Stimulated activated naive CD4-positive, alpha-beta T cell (primary cell): ENCODE data around the gene KCNIP4.

Experiments
- DNase-seq, 6 experiments: peaks; one replicate each; lab custom pipeline; 2025; lab: John Stamatoyannopoulos, UW

KCNIP4 gene

GRCh38 chr4:21181716-21182115, 766.9 kb downstream of the KCNIP4 start:
- DNase-seq = no peak

- no peak for DNase-seq
These were observed 770.7 kb downstream of the KCNIP4 start for GRCh38 chr4:21177871-21178270.

GRCh38 chr4:21177092-21177491, 771.5 kb downstream of the KCNIP4 start:
- no peak for DNase-seq

- no peak for DNase-seq
These were observed 780.9 kb downstream of the KCNIP4 start for GRCh38 chr4:21167711-21168110.

- no peak for DNase-seq
These were observed 793.2 kb downstream of the KCNIP4 start for GRCh38 chr4:21155367-21155766.

- DNase-seq = no peak
These were observed 809.2 kb downstream of the KCNIP4 start for GRCh38 chr4:21139327-21139726.

- DNase-seq = no peak
These were observed 812.4 kb downstream of the KCNIP4 start for GRCh38 chr4:21136051-21136630.

GRCh38 chr4:21134994-21135393, 813.6 kb downstream of the KCNIP4 start:
- DNase-seq = no peak

- no peak for DNase-seq
These were observed 818.0 kb downstream of the KCNIP4 start for GRCh38 chr4:21130606-21131005.

- DNase-seq = no peak
These were observed 822.5 kb downstream of the KCNIP4 start for GRCh38 chr4:21126014-21126512.

GRCh38 chr4:21118301-21118700, 830.3 kb downstream of the KCNIP4 start:
- DNase-seq = no peak

- no peak for DNase-seq
These were observed 830.9 kb downstream of the KCNIP4 start for GRCh38 chr4:21117541-21118180.

- DNase-seq = no peak
These were observed 834.9 kb downstream of the KCNIP4 start for GRCh38 chr4:21113496-21114223.

- DNase-seq = no peak
These were observed 845.9 kb downstream of the KCNIP4 start for GRCh38 chr4:21102667-21103066.

GRCh38 chr4:21097865-21098264, 850.7 kb downstream of the KCNIP4 start:
- DNase-seq = no peak

GRCh38 chr4:21097026-21097425, 851.5 kb downstream of the KCNIP4 start:
- DNase-seq = no peak

GRCh38 chr4:21092531-21092930, 856.0 kb downstream of the KCNIP4 start:
- no peak for DNase-seq

GRCh38 chr4:21090094-21090666, 858.4 kb downstream of the KCNIP4 start:
- no peak for DNase-seq

- DNase-seq = no peak
These were observed 865.2 kb downstream of the KCNIP4 start for GRCh38 chr4:21083413-21083812.

- DNase-seq = no peak
These were observed 870.6 kb downstream of the KCNIP4 start for GRCh38 chr4:21077967-21078366.

- DNase-seq = no peak
These were observed 881.2 kb downstream of the KCNIP4 start for GRCh38 chr4:21067351-21067750.

- no peak for DNase-seq
These were observed 886.7 kb downstream of the KCNIP4 start for GRCh38 chr4:21061902-21062301.

- DNase-seq = no peak
These were observed 902.4 kb downstream of the KCNIP4 start for GRCh38 chr4:21046141-21046540.
